A673 (cell line): Measurements from ENCODE around the gene DPYD.

Experiments
- CTCF ChIP-seq: fragments of 300-800, 200-600 bp; sonication (generic); conservative IDR thresholded peaks from 2 replicates; pipeline ENCODE4 v1.5.1; 2017; ENCODE audit warnings: low read depth, mild to moderate bottlenecking, antibody characterized with exemption, low read length, moderate library complexity, mixed read lengths
- EZH2 ChIP-seq: fragments of 200-600 bp; sonication (generic); IDR thresholded peaks from 2 replicates; pipeline ENCODE4 v1.6.1; 2017; ENCODE audit warnings: borderline replicate concordance, low read depth, mild to moderate bottlenecking, mixed read lengths, antibody characterized with exemption, low read length; ENCODE audit not compliant: poor library complexity, severe bottlenecking

GRCh38 chr1:97814121-97814520 is 106.7 kb downstream of the DPYD start:
- TF ChIP-seq CTCF (no peak), EZH2 (no peak)
